AG08396 (cell line): ENCODE results near the gene SLC35A3.

Source experiments
- DNase-seq: peaks from one replicate; pipeline ENCODE4 v3.0.0; 2012; ENCODE audit warnings: low spot score, mixed read lengths

The SLC35A3 gene

GRCh38 chr1:100077531-100077930 lies 107.7 kb downstream of the SLC35A3 start:
- no peak for DNase-seq

GRCh38 chr1:100080331-100080730 lies 110.5 kb downstream of the SLC35A3 start:
- DNase-seq: no peak
